Measurements from ENCODE around the gene SCGN.

SCGN gene

GRCh38 chr6:25641377-25641776 is 10.6 kb upstream of the SCGN start:
- no peak for DNase-seq

GRCh38 chr6:25641940-25642666 is 9.9 kb upstream of the SCGN start:
- DNase-seq: no peak

- DNase-seq: no peak
Observed at GRCh38 chr6:25642667-25643328, 9.2 kb upstream of the SCGN start.

- DNase-seq: no peak
Observed at GRCh38 chr6:25645916-25646315, 6.1 kb upstream of the SCGN start.

- no peak for DNase-seq
Observed at GRCh38 chr6:25649611-25650010, 2.4 kb upstream of the SCGN start.

GRCh38 chr6:25655723-25656122 is 3.7 kb downstream of the SCGN start:
- DNase-seq: no peak

- no peak for DNase-seq
Observed at GRCh38 chr6:25659633-25660368, 7.8 kb downstream of the SCGN start.

- DNase-seq: no peak
Observed at GRCh38 chr6:25660512-25660911, 8.5 kb downstream of the SCGN start.

- DNase-seq: no peak
Observed at GRCh38 chr6:25661129-25661779, 9.2 kb downstream of the SCGN start.

GRCh38 chr6:25665455-25665854 is 13.4 kb downstream of the SCGN start:
- DNase-seq: no peak

GRCh38 chr6:25669413-25669812 is 17.4 kb downstream of the SCGN start:
- no peak for DNase-seq

GRCh38 chr6:25670208-25670607 is 18.2 kb downstream of the SCGN start:
- no peak for DNase-seq

GRCh38 chr6:25670793-25671513 is 18.9 kb downstream of the SCGN start:
- no peak for DNase-seq

- DNase-seq: no peak
Observed at GRCh38 chr6:25671652-25672051, 19.6 kb downstream of the SCGN start.

- DNase-seq: no peak
Observed at GRCh38 chr6:25675167-25675566, 23.2 kb downstream of the SCGN start.

GRCh38 chr6:25676775-25677174 is 24.8 kb downstream of the SCGN start:
- no peak for DNase-seq

GRCh38 chr6:25681848-25682247 is 29.8 kb downstream of the SCGN start:
- DNase-seq: no peak

GRCh38 chr6:25682324-25682723 is 30.3 kb downstream of the SCGN start:
- no peak for DNase-seq

GRCh38 chr6:25684565-25684964 is 32.5 kb downstream of the SCGN start:
- no peak for DNase-seq

GRCh38 chr6:25685251-25685650 is 33.2 kb downstream of the SCGN start:
- DNase-seq: no peak

- DNase-seq: no peak
Observed at GRCh38 chr6:25685896-25686295, 33.9 kb downstream of the SCGN start.

GRCh38 chr6:25686856-25687255 is 34.8 kb downstream of the SCGN start:
- no peak for DNase-seq

- no peak for DNase-seq
Observed at GRCh38 chr6:25689966-25690365, 38.0 kb downstream of the SCGN start.

Measured in midbrain (tissue), 1 donor.